CD4-positive, alpha-beta T cell treated with Interleukin-4 for 4 hours (primary cell): Measurements from ENCODE around the gene TMLHE.
"Not testable (repeated sequence)": the region's sequence is repeated elsewhere in the genome, so short reads cannot be mapped to it uniquely, and the experiment has no call there.

Experiments
- DNase-seq: peaks from one replicate; pipeline ENCODE4 v3.0.0-alpha.2; 2020

TMLHE gene

DNA sequence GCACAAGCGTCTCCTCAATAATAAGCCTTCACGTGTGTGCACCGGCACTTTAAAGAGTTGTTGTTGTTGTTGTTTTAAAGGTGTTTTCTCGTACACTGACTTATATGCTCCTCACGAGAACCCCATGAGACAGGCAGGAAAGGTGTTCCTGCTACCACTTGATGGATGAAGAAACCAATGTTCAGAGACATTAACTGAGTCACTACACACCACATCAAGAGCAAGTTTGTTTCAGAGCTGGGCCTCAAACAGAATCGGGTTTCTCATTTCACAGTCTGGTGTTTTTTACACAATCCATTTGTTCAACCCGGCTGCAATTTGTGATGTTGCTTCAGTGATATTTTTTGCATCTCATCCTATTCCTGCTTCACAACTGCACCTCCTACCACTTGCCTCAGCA, 135.6 kb downstream of the TMLHE start:
- not testable (repeated sequence) for DNase-seq

DNA sequence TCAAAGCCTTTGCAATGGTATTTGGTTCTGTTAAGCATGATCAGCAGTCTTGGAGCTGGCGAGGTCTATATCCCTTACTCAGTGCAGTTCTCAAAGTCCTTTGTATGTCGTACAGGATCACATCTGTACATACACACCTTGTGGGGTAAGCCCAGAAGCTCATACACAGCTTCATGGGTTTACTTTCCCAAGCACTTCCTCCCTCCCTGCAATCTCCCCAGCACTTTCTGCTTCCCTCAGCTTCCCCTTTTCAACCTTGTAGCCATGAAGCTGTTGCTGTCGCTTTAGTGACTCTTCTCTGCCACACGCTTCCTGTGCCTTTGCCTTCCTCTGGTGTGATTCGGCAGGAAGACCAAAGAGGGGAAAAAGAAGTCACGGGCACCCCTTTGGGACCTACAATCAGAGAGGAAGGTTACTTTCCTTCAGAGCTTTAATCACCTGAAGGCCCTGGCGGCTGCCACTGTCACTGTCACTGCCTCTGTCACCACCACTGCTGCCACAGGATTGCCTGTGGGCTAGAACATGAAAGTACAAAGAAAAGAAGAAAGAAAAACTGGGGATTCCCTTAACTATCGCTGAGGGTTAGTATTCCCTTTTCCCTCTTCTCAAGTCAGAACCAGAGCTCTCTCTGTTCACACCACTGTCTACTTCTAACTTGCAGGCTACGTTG, 146.3 kb downstream of the TMLHE start:
- not testable (repeated sequence) for DNase-seq

DNA sequence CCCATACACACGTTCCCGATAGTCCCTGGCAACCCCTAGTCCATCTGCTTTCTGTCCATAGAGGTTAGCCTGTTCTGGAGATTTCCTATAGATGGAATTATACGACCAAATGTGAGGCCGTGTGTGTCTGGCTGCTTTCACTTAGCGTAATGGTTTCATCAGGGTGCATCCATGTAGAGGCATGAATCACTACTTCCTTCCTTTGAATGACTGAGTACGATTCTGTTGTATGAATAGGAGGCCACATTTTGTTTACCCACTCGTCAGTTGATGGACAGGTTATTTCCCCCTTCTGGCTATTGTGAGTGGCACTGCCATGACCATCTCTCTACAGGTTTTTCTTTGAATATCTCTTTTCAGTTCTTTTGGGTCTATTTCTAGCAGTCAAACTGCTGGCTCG, 152.3 kb downstream of the TMLHE start:
- not testable (repeated sequence) for DNase-seq

DNA sequence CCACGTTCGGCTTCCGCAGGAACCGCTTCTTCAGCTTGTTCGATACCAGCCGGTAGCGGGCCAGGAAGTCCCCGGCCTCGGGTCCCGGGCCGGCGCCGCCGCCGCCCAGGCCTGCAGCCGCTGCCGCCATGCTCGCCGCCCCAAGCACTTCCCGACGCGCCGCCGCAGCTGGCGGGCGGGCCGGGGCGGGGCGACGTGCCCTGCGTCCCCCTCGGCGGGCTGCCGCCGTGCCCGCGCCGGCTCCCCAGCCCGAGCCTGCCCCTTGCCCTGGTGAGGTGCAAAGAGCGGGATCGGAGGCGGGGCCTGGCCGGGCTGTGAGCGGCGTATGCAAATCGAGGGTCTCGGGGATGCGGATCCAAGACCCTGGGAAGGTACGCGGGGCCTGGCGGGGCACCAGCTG, 154.3 kb downstream of the TMLHE start, which contains the start of gene F8A3:
Gene F8A3, minus strand, starts transcription at position 150 of the 400 bp plus-strand sequence. Its CDS starts 20 bp downstream, at position 130.
- not testable (repeated sequence) for DNase-seq

DNA sequence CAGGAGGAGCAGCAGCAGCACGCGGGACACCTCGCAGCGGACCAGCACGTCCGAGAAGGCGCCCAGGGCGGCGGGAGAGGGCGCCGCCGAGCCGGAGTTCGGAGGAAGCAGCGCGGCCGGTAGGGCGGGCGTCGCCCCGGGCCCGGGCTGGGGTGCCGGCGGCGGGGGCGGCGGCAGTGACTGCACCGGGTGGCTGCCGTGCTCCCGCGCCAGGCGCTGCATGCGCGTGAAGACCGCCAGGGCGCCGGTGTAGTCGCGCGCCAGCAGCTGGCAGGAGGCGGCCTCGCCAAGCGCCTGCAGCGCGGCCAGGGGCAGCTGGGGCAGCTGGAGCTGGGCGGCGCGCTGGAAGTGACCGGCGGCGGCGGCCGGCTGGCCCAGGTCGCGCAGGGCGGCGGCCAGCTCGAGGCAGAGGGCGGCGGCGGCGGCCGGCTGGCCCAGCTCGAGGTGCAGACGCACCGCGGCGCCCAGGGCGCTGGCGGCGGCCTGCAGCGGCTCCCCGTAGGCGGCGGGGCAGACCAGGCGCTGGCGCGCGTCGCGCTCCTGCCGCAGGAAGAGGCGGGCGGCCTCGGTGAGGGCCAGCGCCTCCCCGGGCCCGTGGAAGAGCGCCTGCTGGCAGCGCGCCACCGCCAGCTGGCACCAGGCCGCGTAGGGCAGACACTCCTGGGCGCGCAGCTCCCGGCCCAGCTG, 154.8 kb downstream of the TMLHE start:
- DNase-seq = not testable (repeated sequence)

DNA sequence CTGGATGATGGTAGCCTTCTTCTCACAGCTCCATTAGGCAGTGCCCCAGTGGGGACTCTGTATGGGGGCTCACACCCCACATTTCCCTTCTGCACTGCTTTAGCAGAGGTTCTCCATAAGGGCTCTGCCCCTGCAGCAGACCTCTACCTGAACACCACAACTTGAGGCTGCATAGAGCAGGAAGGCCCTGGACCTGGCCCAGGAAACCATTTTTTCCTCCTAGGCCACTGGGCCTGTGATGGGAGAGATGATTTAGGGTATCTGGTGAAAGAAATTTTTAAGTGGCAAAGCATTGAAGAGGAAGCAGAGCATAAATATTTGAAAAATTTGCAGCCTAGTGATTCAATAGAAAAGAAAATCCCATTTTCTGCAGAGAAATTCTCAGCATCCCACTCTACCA, 171.7 kb downstream of the TMLHE start:
- no peak for DNase-seq
